Spleen (tissue), 11 donors: ENCODE results near the gene SLC25A34. TPM values are rescaled to one million over a fixed set of nuclear protein-coding genes. Genes with fewer than 3 reads are reported as not detected.

ENCODE experiments used
- DNase-seq: peaks from one replicate; pipeline ENCODE4 v3.0.0-alpha.2; 2020
- H3K27ac ChIP-seq, 8 donors: fragments of 200-600 bp; sonication (generic) in 7 of 8; 1 replicate in 4 of 8; 2 replicates in 4 of 8; pipeline versions ENCODE4 v1.5.0 to v1.8.0; 2016 to 2021; ENCODE audit warnings: inconsistent platforms in 4 of 8, mild to moderate bottlenecking in 4 of 8, moderate library complexity in 1 of 8
- H3K27me3 ChIP-seq, 7 donors: fragments of 200-600 bp; sonication (generic) in 6 of 7; replicated peaks in 1 of 7; 1 replicate in 4 of 7; 2 replicates in 3 of 7; pipeline versions ENCODE4 v1.5.0 to v1.8.0; 2016 to 2021; ENCODE audit warnings: inconsistent platforms in 3 of 7, mild to moderate bottlenecking in 1 of 7
- H3K36me3 ChIP-seq, 6 donors: fragments of 200-600 bp; sonication (generic) in 5 of 6; 1 replicate in 4 of 6; 2 replicates in 2 of 6; pipeline versions ENCODE4 v1.5.0 to v1.8.0; 2016 to 2021; ENCODE audit warnings: inconsistent platforms in 2 of 6
- H3K4me1 ChIP-seq, 6 donors: fragments of 200-600 bp; sonication (generic) in 5 of 6; 1 replicate in 3 of 6; 2 replicates in 3 of 6; pipeline versions ENCODE4 v1.5.0 to v1.8.0; 2016 to 2021; ENCODE audit warnings: inconsistent platforms in 3 of 6
- H3K4me3 ChIP-seq, 8 donors: fragments of 200-600 bp; sonication (generic) in 7 of 8; 1 replicate in 4 of 8; 2 replicates in 4 of 8; pipeline versions ENCODE4 v1.5.0 to v1.8.0; 2016 to 2021; ENCODE audit warnings: inconsistent platforms in 4 of 8, mild to moderate bottlenecking in 4 of 8, moderate library complexity in 2 of 8
- H3K9me3 ChIP-seq, 8 donors: fragments of 200-600 bp; sonication (generic) in 7 of 8; 1 replicate in 4 of 8; 2 replicates in 4 of 8; pipeline versions ENCODE4 v1.5.0 to v1.8.0; 2016 to 2021; ENCODE audit warnings: inconsistent platforms in 4 of 8
- CTCF ChIP-seq, 11 experiments: fragments of 200-600 bp in 7 of 11; fragments of 450-650 bp in 4 of 11; sonication (generic) in 4 of 11; IDR thresholded peaks in 8 of 11; conservative IDR thresholded peaks in 3 of 11; 1 replicate in 7 of 11; 2 replicates in 4 of 11; pipeline versions ENCODE4 v1.4.0 to v1.8.0; 2016 to 2021; ENCODE audit warnings: antibody characterized with exemption in 11 of 11, inconsistent platforms in 4 of 11, mild to moderate bottlenecking in 1 of 11
- POLR2A ChIP-seq, 3 donors: fragments of 450-650 bp; IDR thresholded peaks; one replicate each; pipeline ENCODE4 v1.5.1; 2017; ENCODE audit warnings: antibody characterized with exemption in 3 of 3, mild to moderate bottlenecking in 1 of 3
- POLR2AphosphoS5 ChIP-seq, 3 donors: sonication (generic); formaldehyde crosslinking; IDR thresholded peaks; one replicate each; pipeline ENCODE4 v1.5.1; 2017; ENCODE audit warnings: antibody characterized with exemption in 3 of 3
- WGBS, 5 donors: extraction: QIAGEN DNeasy Blood & Tissue Kit in 3 of 5; methylation state at CpG; one replicate each; pipeline versions ENCODE4 v1.1.5 to v1.1.7; 2013 to 2018; 5-methylcytosine and 5-hydroxymethylcytosine counted together
- intact Hi-C: fragments of 100-400 bp; cut with DNase I; formaldehyde crosslinking; loops from one replicate; pipeline ENCODE4 v1.15.0; 2023; ENCODE audit warnings: low total_unique reads
- polyA plus RNA-seq, 3 donors: library from polyadenylated mRNA; stranded (reverse); fragments of 200-250 nt; gene quantifications; one replicate each; pipeline ENCODE4 v1.2.1, GENCODE V29; 2013
- total RNA-seq, 7 donors: library from RNA; depleted of rRNA in 3 of 7; stranded (reverse); fragments of >200 nt in 3 of 7; fragmentation: NEBNext Ultra II Directional in 4 of 7; extraction: Animal tissue kit (Norgen Biotek cat#: 25700) in 4 of 7; gene quantifications; one replicate each; pipeline versions ENCODE4 v1.1.0 to v1.2.1, GENCODE V29; 2016 to 2021
- donor health status: healthy with polysubstance abuse.
- donor health status: DM: no; HTN: no; CAD: no; lungs with moderate emphysema.
- donor health status: DM: no; HTN: no; CAD: no.
- donor health status: Bipolar disorder and iron deficiency.
- donor health status: healthy.
- donor health status: DM: no; HTN: no; CAD: no.
- donor health status: DM: yes; HTN: yes; CAD: no.

The SLC25A34 gene
- total and polyA plus RNA-seq, 10 donors: 0.77 to 3.7 (median 2.5) TPM

DNA sequence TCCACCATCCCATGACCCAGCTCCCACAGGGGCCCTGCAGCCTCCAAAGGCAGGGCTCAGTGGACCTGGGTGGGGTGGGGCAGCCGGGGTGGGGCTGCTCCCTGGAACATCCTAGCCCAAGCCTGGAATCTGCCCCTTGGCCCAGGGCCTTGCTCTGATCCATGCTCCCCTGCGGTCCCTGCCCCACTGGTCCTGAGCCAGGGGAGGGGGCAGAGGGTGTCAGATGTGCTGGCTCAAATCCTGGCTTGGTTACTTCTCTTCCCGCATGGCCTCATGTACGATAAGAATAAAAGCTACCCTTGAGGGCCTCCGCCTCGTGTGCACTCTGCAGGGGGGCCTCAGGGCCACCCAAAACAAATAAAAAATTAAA, 819 bp downstream of the SLC25A34 start:
- no peak for DNase-seq
- Histone ChIP-seq H3K4me1 (peaks cover 0 to 28% (median 8%) of the 10 kb centered on the region in 6 donors), H3K4me3 (no peak overlapping the region), H3K27ac (no peak overlapping the region), H3K36me3 (peaks cover 0 to 54% (median 33%) of the 10 kb centered on the region in 6 donors), H3K27me3 (no peaks in the 10 kb centered on the region), H3K9me3 (no peaks in the 10 kb centered on the region)
- no peak for TF ChIP-seq CTCF (IDR thresholded peaks at IDR 0.05 in 8 of 11, conservative IDR thresholded peaks at IDR 0.05 in 3 of 11)
- TF ChIP-seq POLR2A (IDR thresholded peaks at IDR 0.05): no peak
- TF ChIP-seq POLR2AphosphoS5 (IDR thresholded peaks at IDR 0.05): no peak
- WGBS, 5 donors: 55 to 85% (median 72%) methylated on average over 3 to 6 of the region's 6 CpGs
- intact Hi-C loops: no loop called here

- no peak for DNase-seq
- TF ChIP-seq POLR2A (IDR thresholded peaks at IDR 0.05): no peak
- no peak for TF ChIP-seq CTCF (IDR thresholded peaks at IDR 0.05 in 8 of 11, conservative IDR thresholded peaks at IDR 0.05 in 3 of 11)
- peak in 1 of 3 donors; percentile 56 for TF ChIP-seq POLR2AphosphoS5 (IDR thresholded peaks at IDR 0.05)
- H3K27ac ChIP-seq: peak overlapping the region in 1 of 8 donors; percentile 2
- H3K36me3 ChIP-seq: peaks cover 0 to 47% (median 25%) of the 10 kb centered on the region in 6 donors
- H3K27me3 ChIP-seq: no peaks in the 10 kb centered on the region
- 85 to 92% (median 90%) methylated on average over 14 to 20 of the region's 20 CpGs for WGBS, 5 donors
- no peak overlapping the region for H3K4me3 ChIP-seq
- no peaks in the 10 kb centered on the region for H3K9me3 ChIP-seq
- H3K4me1 ChIP-seq: peaks cover 0 to 28% (median 8%) of the 10 kb centered on the region in 6 donors
- intact Hi-C loops: no loop called here
Observed at GRCh38 chr1:15737324-15738319, 1.6 kb downstream of the SLC25A34 start.

DNA sequence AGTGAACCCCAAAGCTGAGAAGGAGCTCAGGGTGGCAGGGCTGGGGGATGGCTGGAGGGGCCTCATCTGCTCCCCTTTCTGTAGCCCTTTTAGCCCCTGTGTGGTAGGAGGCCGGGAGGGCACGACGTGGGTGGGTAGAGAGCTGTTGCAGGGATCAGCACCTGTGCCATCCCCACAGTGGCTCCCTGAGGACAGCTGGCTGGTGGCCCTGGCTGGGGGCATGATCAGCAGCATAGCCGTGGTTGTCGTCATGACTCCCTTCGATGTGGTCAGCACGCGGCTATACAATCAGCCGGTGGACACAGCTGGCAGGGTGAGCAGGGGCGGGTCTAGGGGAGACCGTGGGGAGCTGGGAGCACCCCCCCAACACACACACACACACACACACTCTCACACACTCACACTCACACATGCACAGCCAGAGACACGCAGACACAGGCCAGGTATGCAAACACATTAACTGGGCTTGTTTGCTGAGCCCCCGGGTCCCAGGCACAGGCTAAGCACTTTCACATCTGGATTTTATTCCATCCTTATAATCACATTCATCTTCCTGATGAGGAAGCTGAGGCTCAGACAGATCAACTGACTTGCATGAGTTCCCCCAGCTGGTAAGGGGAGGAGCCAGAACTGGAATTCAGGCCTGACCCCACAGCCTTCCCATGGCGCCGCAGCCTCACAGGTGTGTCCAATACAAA, 2.5 kb downstream of the SLC25A34 start:
- Histone ChIP-seq H3K9me3 (no peaks in the 10 kb centered on the region), H3K27ac (peak overlapping the region in 4 of 8 donors; percentile 8 to 37 (median 19)), H3K36me3 (peaks cover 0 to 37% (median 16%) of the 10 kb centered on the region in 6 donors), H3K4me1 (peaks cover 0 to 28% (median 8%) of the 10 kb centered on the region in 6 donors), H3K4me3 (no peak overlapping the region), H3K27me3 (no peaks in the 10 kb centered on the region)
- no peak for DNase-seq
- TF ChIP-seq POLR2A (IDR thresholded peaks at IDR 0.05) (no peak), POLR2AphosphoS5 (IDR thresholded peaks at IDR 0.05) (no peak), CTCF (IDR thresholded peaks at IDR 0.05 in 8 of 11, conservative IDR thresholded peaks at IDR 0.05 in 3 of 11) (no peak)
- WGBS, 5 donors: 86 to 97% (median 89%) methylated on average over 7 to 15 of the region's 15 CpGs
- intact Hi-C loops: no loop called here
